ENCODE results near the gene ACAP2. TPM values are rescaled to one million over a fixed set of nuclear protein-coding genes. Genes with fewer than 3 reads are reported as not detected.
A peak's percentile ranks its signal among the peaks of the same experiment; 100 is the strongest.

Gene ACAP2
- total RNA-seq, 1 donor = 91.1 TPM

DNA sequence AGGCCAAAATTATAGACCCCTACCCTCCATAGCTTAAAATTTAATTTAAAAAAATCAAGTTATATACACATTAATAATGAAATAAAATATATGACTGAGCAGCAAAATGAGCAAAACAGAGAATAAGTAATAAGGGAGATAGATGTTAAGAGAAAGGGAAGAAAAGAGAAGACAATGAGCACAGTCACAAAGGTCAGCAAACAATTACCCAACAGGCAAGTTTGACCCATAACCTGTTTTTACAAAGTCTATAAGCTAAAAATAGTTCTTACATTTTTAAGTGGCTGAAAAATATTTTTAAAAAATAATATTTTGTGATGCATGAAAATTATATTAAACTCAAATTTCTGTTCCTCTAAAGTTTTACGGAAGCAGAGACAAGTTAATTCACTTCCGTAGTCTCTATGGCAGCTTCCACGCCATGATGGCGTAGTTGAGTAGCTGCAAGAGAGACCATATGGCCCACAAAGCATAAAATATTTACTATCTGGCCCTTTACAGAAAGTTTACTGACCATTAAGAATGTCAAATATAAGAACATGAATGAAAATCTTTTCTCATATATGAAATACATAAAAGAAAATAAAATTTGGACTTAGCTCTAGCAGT, 47.5 kb downstream of the ACAP2 start:
- no peak overlapping the region for H3K4me3 ChIP-seq (ENCODE audit: low read depth, low read length)
- DNase-seq (ENCODE audit: low read depth) = no peak

DNA sequence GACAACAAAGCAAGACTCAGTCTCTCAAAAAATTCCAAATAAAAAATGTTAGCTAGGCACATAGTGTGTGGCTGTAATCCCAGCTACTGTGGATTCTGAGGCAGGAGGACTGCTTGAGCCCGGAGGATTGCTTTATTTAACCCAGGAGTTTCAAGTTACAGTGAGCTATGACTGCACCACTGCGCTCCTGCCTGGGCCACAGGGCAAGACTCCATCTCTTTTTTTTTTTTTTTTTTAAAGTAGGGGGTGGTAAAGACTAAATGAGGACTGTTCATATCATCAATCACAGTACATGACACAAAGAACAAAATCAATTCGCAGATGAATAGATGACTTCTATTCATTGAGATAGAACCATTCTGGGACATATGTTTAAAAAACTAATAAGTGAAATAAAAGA, 48.1 kb downstream of the ACAP2 start:
- DNase-seq (ENCODE audit: low read depth) = peak; percentile 20
- H3K4me3 ChIP-seq (ENCODE audit: low read depth, low read length) = no peak overlapping the region
- TF ChIP-seq, protein P1, sequence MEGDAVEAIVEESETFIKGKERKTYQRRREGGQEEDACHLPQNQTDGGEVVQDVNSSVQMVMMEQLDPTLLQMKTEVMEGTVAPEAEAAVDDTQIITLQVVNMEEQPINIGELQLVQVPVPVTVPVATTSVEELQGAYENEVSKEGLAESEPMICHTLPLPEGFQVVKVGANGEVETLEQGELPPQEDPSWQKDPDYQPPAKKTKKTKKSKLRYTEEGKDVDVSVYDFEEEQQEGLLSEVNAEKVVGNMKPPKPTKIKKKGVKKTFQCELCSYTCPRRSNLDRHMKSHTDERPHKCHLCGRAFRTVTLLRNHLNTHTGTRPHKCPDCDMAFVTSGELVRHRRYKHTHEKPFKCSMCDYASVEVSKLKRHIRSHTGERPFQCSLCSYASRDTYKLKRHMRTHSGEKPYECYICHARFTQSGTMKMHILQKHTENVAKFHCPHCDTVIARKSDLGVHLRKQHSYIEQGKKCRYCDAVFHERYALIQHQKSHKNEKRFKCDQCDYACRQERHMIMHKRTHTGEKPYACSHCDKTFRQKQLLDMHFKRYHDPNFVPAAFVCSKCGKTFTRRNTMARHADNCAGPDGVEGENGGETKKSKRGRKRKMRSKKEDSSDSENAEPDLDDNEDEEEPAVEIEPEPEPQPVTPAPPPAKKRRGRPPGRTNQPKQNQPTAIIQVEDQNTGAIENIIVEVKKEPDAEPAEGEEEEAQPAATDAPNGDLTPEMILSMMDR (IDR thresholded peaks at IDR 0.05; ENCODE audit: insufficient read depth, low read depth, low read length) = no peak

More for the DNA sequence above, 47.5 kb downstream of the ACAP2 start:
- TF ChIP-seq, protein P1 (IDR thresholded peaks at IDR 0.05; ENCODE audit: insufficient read depth, low read depth, low read length) = no peak

DNA sequence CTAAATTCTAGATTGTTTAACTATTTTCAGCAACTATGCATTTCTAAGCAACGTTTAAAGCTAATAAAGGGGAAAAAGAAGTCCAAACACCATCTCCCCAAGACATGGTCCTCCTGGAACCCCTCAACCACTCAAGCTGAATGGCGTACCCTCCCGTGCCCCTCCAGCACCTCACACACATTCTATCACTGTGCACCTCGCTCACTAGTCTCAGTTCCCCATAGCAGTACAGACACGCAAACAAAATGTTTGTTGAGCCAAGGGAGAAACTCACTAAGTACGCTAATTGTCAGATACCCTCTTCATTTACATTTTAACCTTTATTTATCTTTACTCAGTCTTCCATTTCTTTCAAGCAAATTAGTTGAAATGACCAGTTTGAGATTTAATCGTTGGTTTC, 48.8 kb downstream of the ACAP2 start:
- no peak overlapping the region for H3K4me3 ChIP-seq (ENCODE audit: low read depth, low read length)
- TF ChIP-seq, protein P1 (IDR thresholded peaks at IDR 0.05; ENCODE audit: insufficient read depth, low read depth, low read length) = no peak
- no peak for DNase-seq (ENCODE audit: low read depth)

DNA sequence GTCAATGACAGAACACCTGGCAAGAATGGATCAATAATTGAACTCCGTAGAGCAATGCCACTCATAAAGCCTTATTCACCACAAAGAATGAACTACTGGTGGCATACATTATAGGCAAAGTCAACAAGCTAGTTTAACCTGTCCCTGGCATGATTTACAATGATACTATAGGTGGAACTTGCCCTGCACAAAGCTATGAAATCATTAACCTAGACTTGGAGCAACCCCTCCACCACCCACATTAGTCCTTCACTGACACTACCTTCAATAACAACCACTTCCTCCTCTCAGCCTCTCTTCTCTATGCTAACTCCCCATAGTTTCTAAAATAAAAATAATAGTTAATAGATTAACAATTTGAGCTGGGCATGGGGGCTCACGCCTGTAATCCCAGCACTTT, 54.4 kb downstream of the ACAP2 start:
- DNase-seq (ENCODE audit: low read depth) = no peak
- no peak overlapping the region for H3K4me3 ChIP-seq (ENCODE audit: low read depth, low read length)
- TF ChIP-seq, protein P1 (IDR thresholded peaks at IDR 0.05; ENCODE audit: insufficient read depth, low read depth, low read length) = no peak

DNA sequence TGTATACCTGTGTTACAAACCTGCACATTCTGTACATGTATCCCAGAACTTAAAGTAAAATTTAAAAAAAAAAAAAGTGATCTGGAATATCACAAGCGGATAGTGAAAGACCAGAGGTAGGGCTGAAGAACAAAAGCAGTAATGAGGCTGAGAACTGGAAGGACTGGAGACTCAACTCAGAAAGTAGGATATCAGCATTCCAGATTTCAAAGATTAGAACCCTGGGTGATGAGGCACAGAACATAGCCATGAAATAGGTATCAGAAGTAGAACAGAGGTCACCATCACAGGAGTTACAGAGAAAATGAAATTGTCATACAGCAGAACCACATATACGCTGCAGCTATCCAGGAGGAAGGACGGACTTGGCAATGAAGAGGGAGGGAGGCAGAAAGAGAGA, 56.1 kb downstream of the ACAP2 start:
- TF ChIP-seq, protein P1 (IDR thresholded peaks at IDR 0.05; ENCODE audit: insufficient read depth, low read depth, low read length) = no peak
- no peak for DNase-seq (ENCODE audit: low read depth)
- H3K4me3 ChIP-seq (ENCODE audit: low read depth, low read length) = no peak overlapping the region

DNA sequence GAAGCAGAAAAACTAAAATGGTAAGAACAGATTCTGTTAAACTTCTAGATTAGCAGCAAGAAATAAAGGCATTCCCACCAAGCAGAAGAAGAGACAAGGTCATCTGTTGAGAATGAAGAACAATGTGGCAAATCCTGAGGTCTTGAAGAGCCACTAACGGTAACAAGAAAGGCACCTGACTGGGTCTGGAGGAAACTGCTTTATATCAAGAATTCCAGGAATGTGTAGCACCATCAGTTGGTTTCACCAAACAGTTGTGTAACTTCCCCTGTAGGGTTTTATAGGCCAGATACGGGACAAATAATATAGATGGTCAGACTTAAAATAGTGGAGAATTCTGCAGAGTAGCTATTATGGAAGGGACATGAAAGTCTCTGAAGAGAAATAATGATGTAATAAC, 57.3 kb downstream of the ACAP2 start:
- DNase-seq (ENCODE audit: low read depth) = peak; percentile 50
- H3K4me3 ChIP-seq (ENCODE audit: low read depth, low read length) = no peak overlapping the region
- TF ChIP-seq, protein P1 (IDR thresholded peaks at IDR 0.05; ENCODE audit: insufficient read depth, low read depth, low read length) = no peak

DNA sequence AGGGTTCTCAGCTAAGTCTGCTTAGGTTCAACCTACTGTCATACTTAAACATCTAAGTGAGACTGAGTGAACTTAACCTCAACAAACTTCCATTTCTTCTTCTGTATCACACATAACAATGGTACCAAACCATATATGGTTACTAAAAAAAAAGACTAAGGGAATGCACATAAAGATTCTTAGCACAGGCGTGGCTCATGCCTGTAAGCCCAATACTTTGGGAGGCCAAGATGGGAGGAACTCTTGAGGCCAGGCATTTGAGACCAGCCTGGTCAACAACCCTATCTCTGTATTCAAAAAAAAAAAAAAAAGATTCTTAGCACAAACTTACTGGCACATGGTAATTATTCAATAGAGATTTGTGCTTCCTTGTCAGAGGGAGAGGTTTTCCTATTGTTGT, 57.9 kb downstream of the ACAP2 start:
- TF ChIP-seq, protein P1 (IDR thresholded peaks at IDR 0.05; ENCODE audit: insufficient read depth, low read depth, low read length) = no peak
- DNase-seq (ENCODE audit: low read depth) = no peak
- no peak overlapping the region for H3K4me3 ChIP-seq (ENCODE audit: low read depth, low read length)

Data from fibroblast of villous mesenchyme (primary cell).